Measurements from ENCODE around the gene ZNF598.
A peak's percentile ranks its signal among the peaks of the same experiment; 100 is the strongest.

Gene ZNF598

GRCh38 chr16:2009791-2010510 is at the start of gene ZNF598:
ZNF598 (minus strand) TSS chr16:2009821.
- Histone ChIP-seq H3K36me3 (ENCODE audit: insufficient read depth, low read length) (no peaks in the 10 kb centered on the region), H3K9me3 (ENCODE audit: control insufficient read depth, insufficient read depth, low read length) (no peaks in the 10 kb centered on the region), H3K4me1 (ENCODE audit: insufficient read depth, low read length) (peaks cover 6% of the 10 kb centered on the region; the same call in 1 of the 2 replicates), H3K9ac (ENCODE audit: low read depth, low read length) (peak within 1 kb of the TSS; percentile 89)

GRCh38 chr16:2058872-2059271 is 49.3 kb upstream of the ZNF598 start:
- Histone ChIP-seq H3K9ac (ENCODE audit: low read depth, low read length) (no peak overlapping the region), H3K4me1 (ENCODE audit: insufficient read depth, low read length) (no peaks in the 10 kb centered on the region), H3K36me3 (ENCODE audit: insufficient read depth, low read length) (no peaks in the 10 kb centered on the region; the same call in 1 of the 2 replicates), H3K9me3 (ENCODE audit: control insufficient read depth, insufficient read depth, low read length) (no peaks in the 10 kb centered on the region)

GRCh38 chr16:2058420-2058819 is 48.8 kb upstream of the ZNF598 start:
- no peaks in the 10 kb centered on the region for H3K4me1 ChIP-seq (ENCODE audit: insufficient read depth, low read length)
- H3K36me3 ChIP-seq (ENCODE audit: insufficient read depth, low read length), result no peaks in the 10 kb centered on the region; the same call in 1 of the 2 replicates
- H3K9me3 ChIP-seq (ENCODE audit: control insufficient read depth, insufficient read depth, low read length), result no peaks in the 10 kb centered on the region
- no peak overlapping the region for H3K9ac ChIP-seq (ENCODE audit: low read depth, low read length)

GRCh38 chr16:2057438-2057837 is 47.8 kb upstream of the ZNF598 start:
- Histone ChIP-seq H3K36me3 (ENCODE audit: insufficient read depth, low read length) (no peaks in the 10 kb centered on the region; the same call in 1 of the 2 replicates), H3K4me1 (ENCODE audit: insufficient read depth, low read length) (no peaks in the 10 kb centered on the region), H3K9ac (ENCODE audit: low read depth, low read length) (no peak overlapping the region), H3K9me3 (ENCODE audit: control insufficient read depth, insufficient read depth, low read length) (no peaks in the 10 kb centered on the region)

- Histone ChIP-seq H3K36me3 (ENCODE audit: insufficient read depth, low read length) (no peaks in the 10 kb centered on the region; the same call in 1 of the 2 replicates), H3K9ac (ENCODE audit: low read depth, low read length) (no peak overlapping the region), H3K9me3 (ENCODE audit: control insufficient read depth, insufficient read depth, low read length) (no peaks in the 10 kb centered on the region), H3K4me1 (ENCODE audit: insufficient read depth, low read length) (no peaks in the 10 kb centered on the region)
Measured at GRCh38 chr16:2056681-2057407, 47.2 kb upstream of the ZNF598 start.

- Histone ChIP-seq H3K4me1 (ENCODE audit: insufficient read depth, low read length) (no peaks in the 10 kb centered on the region), H3K36me3 (ENCODE audit: insufficient read depth, low read length) (no peaks in the 10 kb centered on the region; the same call in 1 of the 2 replicates), H3K9ac (ENCODE audit: low read depth, low read length) (no peak overlapping the region), H3K9me3 (ENCODE audit: control insufficient read depth, insufficient read depth, low read length) (no peaks in the 10 kb centered on the region)
Measured at GRCh38 chr16:2056077-2056476, 46.5 kb upstream of the ZNF598 start.

GRCh38 chr16:2054543-2055245 is 45.1 kb upstream of the ZNF598 start:
- Histone ChIP-seq H3K4me1 (ENCODE audit: insufficient read depth, low read length) (no peaks in the 10 kb centered on the region), H3K36me3 (ENCODE audit: insufficient read depth, low read length) (no peaks in the 10 kb centered on the region; the same call in 1 of the 2 replicates), H3K9me3 (ENCODE audit: control insufficient read depth, insufficient read depth, low read length) (no peaks in the 10 kb centered on the region), H3K9ac (ENCODE audit: low read depth, low read length) (no peak overlapping the region)

- H3K4me1 ChIP-seq (ENCODE audit: insufficient read depth, low read length), result peaks cover under 1% of the 10 kb centered on the region; the same call in 1 of the 2 replicates
- no peak overlapping the region for H3K9ac ChIP-seq (ENCODE audit: low read depth, low read length)
- H3K36me3 ChIP-seq (ENCODE audit: insufficient read depth, low read length), result no peaks in the 10 kb centered on the region; the same call in 1 of the 2 replicates
- no peaks in the 10 kb centered on the region for H3K9me3 ChIP-seq (ENCODE audit: control insufficient read depth, insufficient read depth, low read length)
Measured at GRCh38 chr16:2053897-2054296, 44.3 kb upstream of the ZNF598 start.

- no peaks in the 10 kb centered on the region for H3K36me3 ChIP-seq (ENCODE audit: insufficient read depth, low read length)
- H3K9ac ChIP-seq (ENCODE audit: low read depth, low read length), result no peak overlapping the region
Measured at GRCh38 chr16:2053211-2053610, 43.6 kb upstream of the ZNF598 start.

GRCh38 chr16:2048116-2048543 is 38.5 kb upstream of the ZNF598 start:
- Histone ChIP-seq H3K4me1 (ENCODE audit: insufficient read depth, low read length) (peaks cover 6% of the 10 kb centered on the region), H3K9me3 (ENCODE audit: control insufficient read depth, insufficient read depth, low read length) (no peaks in the 10 kb centered on the region), H3K36me3 (ENCODE audit: insufficient read depth, low read length) (no peaks in the 10 kb centered on the region), H3K9ac (ENCODE audit: low read depth, low read length) (peak overlapping the region; percentile 75)

More at GRCh38 chr16:2053211-2053610, 43.6 kb upstream of the ZNF598 start:
- Histone ChIP-seq H3K4me1 (ENCODE audit: insufficient read depth, low read length) (peaks cover 6% of the 10 kb centered on the region), H3K9me3 (ENCODE audit: control insufficient read depth, insufficient read depth, low read length) (no peaks in the 10 kb centered on the region)

GRCh38 chr16:2047330-2048115 is 37.9 kb upstream of the ZNF598 start, which contains the start of the genes NTHL1 and TSC2:
NTHL1 (minus strand) TSS chr16:2047834; CDS start chr16:2047823, 11 bp downstream.
TSC2 (plus strand) TSS chr16:2047985; CDS start chr16:2048616, 631 bp downstream.
- Histone ChIP-seq H3K9ac (ENCODE audit: low read depth, low read length) (peak within 1 kb of the TSS; percentile 75), H3K9me3 (ENCODE audit: control insufficient read depth, insufficient read depth, low read length) (no peaks in the 10 kb centered on the region), H3K36me3 (ENCODE audit: insufficient read depth, low read length) (no peaks in the 10 kb centered on the region), H3K4me1 (ENCODE audit: insufficient read depth, low read length) (peaks cover 6% of the 10 kb centered on the region)

- no peaks in the 10 kb centered on the region for H3K9me3 ChIP-seq (ENCODE audit: control insufficient read depth, insufficient read depth, low read length)
- no peaks in the 10 kb centered on the region for H3K36me3 ChIP-seq (ENCODE audit: insufficient read depth, low read length)
- H3K9ac ChIP-seq (ENCODE audit: low read depth, low read length), result peak overlapping the region; percentile 75
- H3K4me1 ChIP-seq (ENCODE audit: insufficient read depth, low read length), result peaks cover 6% of the 10 kb centered on the region
Measured at GRCh38 chr16:2046893-2047329, 37.3 kb upstream of the ZNF598 start.

- Histone ChIP-seq H3K9ac (ENCODE audit: low read depth, low read length) (no peak overlapping the region), H3K9me3 (ENCODE audit: control insufficient read depth, insufficient read depth, low read length) (no peaks in the 10 kb centered on the region), H3K4me1 (ENCODE audit: insufficient read depth, low read length) (peaks cover 6% of the 10 kb centered on the region), H3K36me3 (ENCODE audit: insufficient read depth, low read length) (no peaks in the 10 kb centered on the region)
Measured at GRCh38 chr16:2045965-2046892, 36.6 kb upstream of the ZNF598 start.

Data from ES-I3 (cell line).